Body of pancreas (tissue), 4 donors: ENCODE data around the gene MEIS2. TPM values are rescaled to one million over a fixed set of nuclear protein-coding genes. Genes with fewer than 3 reads are reported as not detected.

ENCODE experiments used
- ATAC-seq: fragments of 150-250 bp; one replicate; pipeline ENCODE4 v1.9.1; 2016
- DNase-seq, 4 donors: peaks; one replicate each; pipeline ENCODE4 v3.0.0-alpha.2; 2019
- H3K27ac ChIP-seq, 4 donors: fragments of 200-600 bp; sonication (generic); 1 replicate in 3 of 4; 2 replicates in 1 of 4; pipeline versions ENCODE4 v1.5.1 to v1.6.1; 2016 to 2019; ENCODE audit warnings: mild to moderate bottlenecking in 1 of 4, mixed read lengths in 1 of 4, moderate library complexity in 1 of 4
- H3K27me3 ChIP-seq, 2 donors: fragments of 200-600 bp; sonication (generic); one replicate each; pipeline ENCODE4 v1.6.0; 2016; ENCODE audit warnings: mild to moderate bottlenecking in 1 of 2
- H3K36me3 ChIP-seq, 2 donors: fragments of 200-600 bp; sonication (generic); replicated peaks in 1 of 2; 2 replicates each; pipeline ENCODE4 v1.5.1; 2016; ENCODE audit warnings: low read depth in 2 of 2; ENCODE audit not compliant: insufficient read depth in 1 of 2
- H3K4me1 ChIP-seq: fragments of 200-600 bp; sonication (generic); one replicate; pipeline ENCODE4 v1.6.0; 2016
- H3K4me3 ChIP-seq, 2 donors: fragments of 200-600 bp; sonication (generic); 1 replicate in 1 of 2; 2 replicates in 1 of 2; pipeline ENCODE4 v1.5.1; 2016 to 2019
- H3K9me3 ChIP-seq, 3 donors: fragments of 200-600 bp; sonication (generic); 1 replicate in 2 of 3; 2 replicates in 1 of 3; pipeline ENCODE4 v1.5.1; 2016
- POLR2A ChIP-seq, 3 donors: fragments of 450-650 bp; IDR thresholded peaks; one replicate each; pipeline ENCODE4 v1.6.1; 2016; ENCODE audit warnings: antibody characterized with exemption in 3 of 3, mild to moderate bottlenecking in 2 of 3
- WGBS, 2 donors: methylation state at CpG; one replicate each; pipeline ENCODE4 v1.1.5; 2017; 5-methylcytosine and 5-hydroxymethylcytosine counted together
- intact Hi-C: fragments of 100-400 bp; cut with DNase I; formaldehyde crosslinking; loops from one replicate; pipeline ENCODE4 v1.15.1; 2023
- total RNA-seq, 2 donors: library from RNA; depleted of rRNA; stranded (reverse); fragments of >200 nt; gene quantifications; one replicate each; pipeline ENCODE4 v1.1.0, GENCODE V29; 2016
- TF ChIP-seq, protein P1 (sequence below), 7 experiments: fragments of 450-650 bp in 4 of 7; fragments of 200-600 bp in 3 of 7; sonication (generic) in 3 of 7; IDR thresholded peaks; one replicate each; pipeline ENCODE4 v1.5.1; 2016 to 2019; ENCODE audit warnings: antibody characterized with exemption in 7 of 7

MEIS2 gene
- total RNA-seq, 2 donors from 2014 or later, result 11.9 to 86.0 TPM

DNA sequence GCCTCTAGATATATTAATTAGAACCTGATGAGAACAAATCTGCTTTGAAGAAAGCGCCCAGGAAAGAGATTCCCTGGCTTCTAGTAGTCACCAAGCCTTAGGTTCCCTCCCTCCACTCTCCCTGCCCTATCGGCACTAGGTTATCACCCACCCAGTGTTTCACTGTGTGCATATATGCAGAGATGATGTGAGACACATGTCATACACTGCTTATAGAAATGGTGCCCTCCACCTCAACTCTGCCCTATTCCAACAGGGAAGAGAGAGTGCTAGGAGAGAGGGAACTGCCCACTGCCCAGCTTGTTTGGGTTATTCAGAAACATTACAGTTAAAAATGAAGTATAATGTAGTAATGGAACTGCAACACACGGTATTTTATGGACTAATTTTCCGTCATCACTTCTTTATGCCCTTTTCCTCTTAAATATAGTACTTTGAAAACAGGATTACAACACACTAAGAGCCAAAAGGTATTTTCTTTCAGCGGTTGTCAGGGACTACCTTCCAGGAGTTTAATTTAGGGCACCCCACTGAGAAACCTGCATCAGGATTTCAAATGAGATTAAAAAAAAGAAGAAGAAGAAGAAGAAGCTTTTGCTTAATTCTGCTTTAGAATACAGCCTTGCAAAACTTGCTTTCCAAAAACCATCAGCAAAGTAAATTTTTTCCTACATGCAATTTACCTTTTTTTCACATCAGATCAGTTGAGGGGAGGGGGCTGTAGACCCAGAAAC, 55.3 kb downstream of the MEIS2 start:
- Histone ChIP-seq H3K4me1 (peaks cover 7% of the 10 kb centered on the region), H3K36me3 (no peaks in the 10 kb centered on the region), H3K27me3 (no peaks in the 10 kb centered on the region), H3K9me3 (no peaks in the 10 kb centered on the region), H3K27ac (no peak overlapping the region), H3K4me3 (no peak overlapping the region)
- intact Hi-C loops, result no loop called here
- no peak for ATAC-seq
- no peak for DNase-seq
- WGBS, 2 donors, result 90% methylated on average over 5 of the region's 5 CpGs
- TF ChIP-seq POLR2A (IDR thresholded peaks at IDR 0.05), result no peak
- TF ChIP-seq, protein P1, sequence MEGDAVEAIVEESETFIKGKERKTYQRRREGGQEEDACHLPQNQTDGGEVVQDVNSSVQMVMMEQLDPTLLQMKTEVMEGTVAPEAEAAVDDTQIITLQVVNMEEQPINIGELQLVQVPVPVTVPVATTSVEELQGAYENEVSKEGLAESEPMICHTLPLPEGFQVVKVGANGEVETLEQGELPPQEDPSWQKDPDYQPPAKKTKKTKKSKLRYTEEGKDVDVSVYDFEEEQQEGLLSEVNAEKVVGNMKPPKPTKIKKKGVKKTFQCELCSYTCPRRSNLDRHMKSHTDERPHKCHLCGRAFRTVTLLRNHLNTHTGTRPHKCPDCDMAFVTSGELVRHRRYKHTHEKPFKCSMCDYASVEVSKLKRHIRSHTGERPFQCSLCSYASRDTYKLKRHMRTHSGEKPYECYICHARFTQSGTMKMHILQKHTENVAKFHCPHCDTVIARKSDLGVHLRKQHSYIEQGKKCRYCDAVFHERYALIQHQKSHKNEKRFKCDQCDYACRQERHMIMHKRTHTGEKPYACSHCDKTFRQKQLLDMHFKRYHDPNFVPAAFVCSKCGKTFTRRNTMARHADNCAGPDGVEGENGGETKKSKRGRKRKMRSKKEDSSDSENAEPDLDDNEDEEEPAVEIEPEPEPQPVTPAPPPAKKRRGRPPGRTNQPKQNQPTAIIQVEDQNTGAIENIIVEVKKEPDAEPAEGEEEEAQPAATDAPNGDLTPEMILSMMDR (IDR thresholded peaks at IDR 0.05), result no peak

DNA sequence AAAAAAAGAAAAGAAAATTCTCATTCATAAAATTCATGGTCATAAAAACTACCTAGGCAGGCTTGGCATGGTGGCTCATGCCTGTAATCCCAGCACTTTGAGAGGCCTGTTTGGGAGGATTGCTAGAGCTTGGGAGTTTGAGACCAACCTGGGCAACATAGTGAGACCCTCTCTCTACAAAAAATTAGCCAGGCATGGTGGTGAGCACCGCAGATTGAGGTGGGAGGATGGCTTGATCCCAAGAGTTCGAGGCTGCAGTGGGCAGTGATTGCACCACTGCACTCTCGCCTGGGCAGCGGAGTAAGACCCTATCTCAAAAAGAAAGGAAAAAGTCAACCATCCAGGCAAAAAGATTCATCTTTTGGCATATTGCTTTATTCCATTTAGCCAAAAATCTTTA, 58.5 kb downstream of the MEIS2 start:
- 83 to 86% methylated on average over 4 of the region's 4 CpGs for WGBS, 2 donors
- no peak for DNase-seq
- no peaks in the 10 kb centered on the region for H3K27me3 ChIP-seq

DNA sequence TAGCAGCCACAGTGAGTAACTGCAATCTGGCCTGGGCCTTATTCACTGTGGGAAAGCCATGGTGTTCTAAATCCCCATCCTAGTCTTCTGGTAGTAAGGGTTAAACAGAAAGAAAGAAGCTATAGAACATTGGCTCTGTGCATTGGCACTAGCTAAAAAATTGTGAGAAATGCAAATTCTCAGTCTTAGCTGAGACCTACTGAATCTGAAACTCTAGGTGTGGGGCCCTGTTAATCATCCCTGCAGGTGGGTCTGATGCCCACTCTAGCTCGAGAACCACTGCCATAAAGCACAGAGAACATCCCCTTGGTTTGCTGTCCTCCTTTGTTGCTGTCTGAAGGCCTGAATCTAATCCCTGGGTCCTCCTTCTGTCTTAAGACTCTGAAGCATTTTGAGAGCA, 59.3 kb downstream of the MEIS2 start:
- H3K36me3 ChIP-seq, result no peaks in the 10 kb centered on the region
- DNase-seq (no peak), ATAC-seq (no peak)
- 93 to 100% methylated on average over 1 of the region's 1 CpG for WGBS, 2 donors
- H3K4me1 ChIP-seq, result no peaks in the 10 kb centered on the region
- no peaks in the 10 kb centered on the region for H3K9me3 ChIP-seq
- TF ChIP-seq POLR2A (IDR thresholded peaks at IDR 0.05), result no peak
- TF ChIP-seq, protein P1 (IDR thresholded peaks at IDR 0.05), result no peak
- no peak overlapping the region for H3K4me3 ChIP-seq
- intact Hi-C loops, result no loop called here
- H3K27ac ChIP-seq, result no peak overlapping the region
- H3K27me3 ChIP-seq, result no peaks in the 10 kb centered on the region

More for the DNA sequence above, 58.5 kb downstream of the MEIS2 start:
- Histone ChIP-seq H3K4me3 (no peak overlapping the region), H3K9me3 (no peaks in the 10 kb centered on the region), H3K36me3 (no peaks in the 10 kb centered on the region), H3K27ac (no peak overlapping the region), H3K4me1 (no peaks in the 10 kb centered on the region)
- ATAC-seq, result no peak
- TF ChIP-seq, protein P1 (IDR thresholded peaks at IDR 0.05), result no peak
- no peak for TF ChIP-seq POLR2A (IDR thresholded peaks at IDR 0.05)
- intact Hi-C loops, result no loop called here

DNA sequence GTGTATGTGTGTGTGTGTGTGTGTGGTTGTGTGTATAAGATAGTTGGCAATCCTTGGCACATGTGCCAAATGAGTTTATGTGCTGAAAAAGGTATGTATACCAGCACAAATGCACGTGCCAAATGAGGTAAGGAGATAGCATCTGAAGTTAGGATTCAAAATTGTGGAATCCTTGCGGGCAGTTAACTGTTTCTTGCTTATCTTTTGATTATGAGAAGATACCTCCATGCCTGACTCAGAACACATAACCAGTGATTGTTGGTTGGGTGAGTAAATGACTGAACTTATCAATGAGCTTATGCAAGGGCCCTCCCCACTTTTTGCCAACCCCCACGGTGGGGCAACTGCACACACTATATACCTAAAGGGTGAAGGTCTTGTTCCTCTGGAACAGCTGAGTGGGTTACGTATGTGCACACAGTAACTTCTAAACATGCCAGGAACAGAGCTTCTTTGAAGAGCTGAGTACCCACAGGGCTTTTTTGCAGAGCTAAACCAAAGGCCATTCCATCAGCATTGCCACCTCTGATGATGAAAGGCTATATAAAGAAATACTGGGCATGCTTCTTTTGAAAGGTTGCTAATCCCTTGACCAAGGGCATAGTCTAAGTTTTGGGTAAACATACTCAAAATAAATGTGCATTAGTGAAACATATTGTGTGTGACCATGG, 60.1 kb downstream of the MEIS2 start:
- ATAC-seq (no peak), DNase-seq (no peak)
- Histone ChIP-seq H3K9me3 (no peaks in the 10 kb centered on the region), H3K27ac (no peak overlapping the region), H3K4me3 (no peak overlapping the region), H3K27me3 (no peaks in the 10 kb centered on the region), H3K4me1 (no peaks in the 10 kb centered on the region), H3K36me3 (no peaks in the 10 kb centered on the region)
- intact Hi-C loops, result no loop called here
- WGBS, 2 donors, result 81 to 84% methylated on average over 4 of the region's 4 CpGs
- TF ChIP-seq, protein P1 (IDR thresholded peaks at IDR 0.05), result no peak
- TF ChIP-seq POLR2A (IDR thresholded peaks at IDR 0.05), result no peak
